SK-N-SH treated with all-trans-retinoic acid at 6 μM for 48 hours (cell line): ENCODE results near the gene A3GALT2.

ENCODE experiments used
- ARNTL ChIP-seq: fragments of 450-650 bp; formaldehyde crosslinking; IDR thresholded peaks from 2 replicates; pipeline ENCODE4 v1.5.0; 2020; ENCODE audit warnings: low read depth, mild to moderate bottlenecking, moderate library complexity, borderline replicate concordance
- ESRRG ChIP-seq: fragments of 250-450 bp; sonication (Bioruptor Pico); IDR thresholded peaks from 2 replicates; pipeline ENCODE4 v1.6.1; 2021; ENCODE audit warnings: mild to moderate bottlenecking
- RARB ChIP-seq: fragments of 250-450 bp; sonication (Bioruptor Pico); IDR thresholded peaks from 2 replicates; pipeline ENCODE4 v1.8.0; 2021; ENCODE audit warnings: mild to moderate bottlenecking, moderate library complexity
- TOX ChIP-seq: fragments of 250-450 bp; sonication (Bioruptor Pico); IDR thresholded peaks from 2 replicates; pipeline ENCODE4 v1.8.0; 2021; ENCODE audit warnings: mild to moderate bottlenecking, moderate library complexity, borderline replicate concordance
- ZC3H10 ChIP-seq: fragments of 250-450 bp; sonication (Bioruptor Pico); IDR thresholded peaks from 2 replicates; pipeline ENCODE4 v1.5.1; 2021; ENCODE audit warnings: mild to moderate bottlenecking, moderate library complexity
- ZFP30 ChIP-seq: fragments of 450-650 bp; formaldehyde crosslinking; IDR thresholded peaks from 2 replicates; pipeline ENCODE4 v1.5.0; 2022; ENCODE audit warnings: mild to moderate bottlenecking, moderate library complexity

DNA sequence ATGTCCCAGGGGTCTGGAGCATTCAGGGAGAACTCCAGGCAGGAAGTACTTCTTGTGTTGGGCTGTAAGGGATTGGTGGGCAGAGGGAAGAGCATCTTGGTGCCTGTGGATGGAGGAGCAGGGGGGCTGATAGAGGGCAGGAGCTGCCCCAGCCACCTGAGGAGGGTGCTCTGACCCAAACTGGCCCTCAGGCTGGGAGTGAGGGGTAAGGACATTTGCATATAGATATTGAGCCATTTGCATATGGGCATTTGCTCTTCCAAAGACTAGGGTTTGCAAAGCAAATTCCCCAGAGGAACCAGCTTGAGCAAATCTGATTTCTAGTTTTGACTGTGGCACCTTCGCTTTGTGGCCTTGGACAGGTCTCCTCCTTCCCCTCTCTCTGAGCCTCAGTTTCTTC, 46.5 kb downstream of the A3GALT2 start:
- no peak for TF ChIP-seq ZC3H10 (CRISPR knock-in tag)
- TF ChIP-seq ZFP30 (CRISPR knock-in tag) = no peak
- no peak for TF ChIP-seq TOX
- no peak for TF ChIP-seq ARNTL (CRISPR knock-in tag)
- TF ChIP-seq ESRRG (CRISPR knock-in tag) = no peak
- TF ChIP-seq RARB = no peak
